ENCODE data around the gene ELK4.

DNA sequence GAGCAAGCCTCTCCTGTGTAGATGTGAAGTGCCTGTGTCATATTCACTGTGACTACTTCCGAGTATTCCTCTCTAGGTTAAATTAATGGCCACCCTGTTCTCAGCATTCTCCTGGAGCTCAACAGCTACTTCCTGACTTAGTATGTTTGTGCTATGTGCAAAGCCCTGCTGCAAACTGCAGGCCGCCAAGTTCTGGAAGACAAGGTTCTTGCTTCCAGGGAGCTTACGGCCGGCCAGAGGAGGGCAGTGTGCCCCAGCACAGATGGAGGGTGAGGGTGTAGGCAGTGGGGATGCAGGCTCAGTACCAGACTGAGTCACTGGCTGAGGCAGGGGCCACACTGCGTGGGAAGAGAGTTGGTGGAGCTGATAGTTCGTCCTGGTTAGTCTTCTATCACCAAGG is 43.2 kb downstream of the ELK4 start:
- TF ChIP-seq SP1 (IDR thresholded peaks at IDR 0.05) (no peak), L3MBTL2 (conservative IDR thresholded peaks at IDR 0.05) (no peak), FOXM1 (IDR thresholded peaks at IDR 0.05; ENCODE audit: borderline replicate concordance) (no peak)

Measured in HEK293T (cell line).